ENCODE results near the gene CCDC188.

Gene CCDC188

GRCh38 chr22:20137113-20137512 lies 13.7 kb downstream of the CCDC188 start:
- H3K4me3 ChIP-seq (ENCODE audit: low read depth in 1 of 2, low read length in 1 of 2), result no peak overlapping the region
- no peak overlapping the region for H3K27ac ChIP-seq
- peaks cover 11% of the 10 kb centered on the region for H3K27me3 ChIP-seq
- no peaks in the 10 kb centered on the region for H3K9me3 ChIP-seq
- no peak for TF ChIP-seq CTCF (IDR thresholded peaks at IDR 0.05)
- H3K4me1 ChIP-seq (ENCODE audit: control insufficient read depth in 1 of 2, insufficient read depth in 1 of 2, low read depth in 1 of 2, low read length in 1 of 2), result peaks cover 7 to 8% of the 10 kb centered on the region in 2 experiments
- no peaks in the 10 kb centered on the region for H3K36me3 ChIP-seq

- no peaks in the 10 kb centered on the region for H3K9me3 ChIP-seq
- no peak overlapping the region for H3K4me3 ChIP-seq (ENCODE audit: low read depth in 1 of 2, low read length in 1 of 2)
- no peak for TF ChIP-seq CTCF (IDR thresholded peaks at IDR 0.05)
- no peak overlapping the region for H3K27ac ChIP-seq
- H3K4me1 ChIP-seq (ENCODE audit: control insufficient read depth in 1 of 2, insufficient read depth in 1 of 2, low read depth in 1 of 2, low read length in 1 of 2), result peaks cover 8 to 9% of the 10 kb centered on the region in 2 experiments
- H3K27me3 ChIP-seq, result peaks cover 15% of the 10 kb centered on the region
- no peaks in the 10 kb centered on the region for H3K36me3 ChIP-seq
These were observed 14.3 kb downstream of the CCDC188 start for GRCh38 chr22:20136603-20136873.

- no peak for TF ChIP-seq CTCF (IDR thresholded peaks at IDR 0.05)
- Histone ChIP-seq H3K4me1 (ENCODE audit: control insufficient read depth in 1 of 2, insufficient read depth in 1 of 2, low read depth in 1 of 2, low read length in 1 of 2) (peaks cover 8 to 13% of the 10 kb centered on the region in 2 experiments), H3K27me3 (peaks cover 20% of the 10 kb centered on the region), H3K4me3 (ENCODE audit: low read depth in 1 of 2, low read length in 1 of 2) (no peak overlapping the region), H3K9me3 (no peaks in the 10 kb centered on the region), H3K27ac (no peak overlapping the region), H3K36me3 (no peaks in the 10 kb centered on the region)
These were observed 14.9 kb downstream of the CCDC188 start for GRCh38 chr22:20135806-20136602.

- peaks cover 27% of the 10 kb centered on the region for H3K27me3 ChIP-seq
- no peak overlapping the region for H3K4me3 ChIP-seq (ENCODE audit: low read depth in 1 of 2, low read length in 1 of 2)
- no peak for TF ChIP-seq CTCF (IDR thresholded peaks at IDR 0.05)
- peaks cover 8 to 19% of the 10 kb centered on the region in 2 experiments for H3K4me1 ChIP-seq (ENCODE audit: control insufficient read depth in 1 of 2, insufficient read depth in 1 of 2, low read depth in 1 of 2, low read length in 1 of 2)
- no peaks in the 10 kb centered on the region for H3K9me3 ChIP-seq
- H3K36me3 ChIP-seq, result no peaks in the 10 kb centered on the region
- H3K27ac ChIP-seq, result no peak overlapping the region
These were observed 15.6 kb downstream of the CCDC188 start for GRCh38 chr22:20135265-20135664.

GRCh38 chr22:20133930-20134549 lies 16.8 kb downstream of the CCDC188 start:
- TF ChIP-seq CTCF (IDR thresholded peaks at IDR 0.05), result no peak
- H3K4me1 ChIP-seq (ENCODE audit: control insufficient read depth in 1 of 2, insufficient read depth in 1 of 2, low read depth in 1 of 2, low read length in 1 of 2), result peaks cover 8 to 19% of the 10 kb centered on the region in 2 experiments
- H3K4me3 ChIP-seq (ENCODE audit: low read depth in 1 of 2, low read length in 1 of 2), result no peak overlapping the region
- no peak overlapping the region for H3K27ac ChIP-seq
- H3K9me3 ChIP-seq, result no peaks in the 10 kb centered on the region
- peaks cover 37% of the 10 kb centered on the region for H3K27me3 ChIP-seq
- no peaks in the 10 kb centered on the region for H3K36me3 ChIP-seq

Data from neutrophil (primary cell).